Caco-2 (cell line): ENCODE data around the gene HDAC4. TPM values are rescaled to one million over a fixed set of nuclear protein-coding genes. Genes with fewer than 3 reads are reported as not detected.

ENCODE experiments used
- BruUV-seq: library from RNA; stranded (reverse); fragments of 400-500 nt; replicated peaks from 2 replicates; lab custom pipeline; 2021; lab: Mats Ljungman, UMichigan
- CTCF ChIA-PET: fragments of 300-600 bp; sonication (Branson Sonifier 250); formaldehyde crosslinking; loops from one replicate; lab custom pipeline; 2022; ENCODE audit warnings: antibody characterized with exemption; lab: Charles Lee
- POLR2A ChIA-PET: fragments of 300-600 bp; sonication (Branson Sonifier 250); formaldehyde crosslinking; loops from one replicate; lab custom pipeline; 2022; ENCODE audit warnings: antibody characterized with exemption; lab: Charles Lee
- DNase-seq, 2 experiments: peaks; one replicate each; pipeline versions ENCODE4 v3.0.0 to v3.0.0-alpha.2; 2020 to 2022
- H3K27me3 ChIP-seq: replicated peaks from 2 replicates; pipeline ENCODE4 v1.6.0; 2011; ENCODE audit warnings: low read length; ENCODE audit not compliant: control insufficient read depth, insufficient read depth
- H3K36me3 ChIP-seq: 2 replicates; pipeline ENCODE4 v1.5.1; 2011; ENCODE audit warnings: low read length; ENCODE audit not compliant: control insufficient read depth, insufficient read depth
- H3K4me1 ChIP-seq: fragments of 250-450 bp; sonication (Bioruptor Pico); 2 replicates; pipeline ENCODE4 v1.5.1; 2020; ENCODE audit warnings: mild to moderate bottlenecking
- H3K4me3 ChIP-seq: 2 replicates; pipeline ENCODE4 v1.5.1; 2011; ENCODE audit warnings: low read depth, mild to moderate bottlenecking, control low read depth, low read length
- H3K9me3 ChIP-seq: fragments of 250-450 bp; sonication (Bioruptor Pico); 2 replicates; pipeline ENCODE4 v1.5.1; 2020; ENCODE audit warnings: mild to moderate bottlenecking, moderate library complexity
- H3K27ac Mint-ChIP-seq: one replicate; pipeline ENCODE4 v1.8.0; 2022; ENCODE audit warnings: mixed read lengths; ENCODE audit not compliant: unreplicated experiment
- H3K27me3 Mint-ChIP-seq: one replicate; pipeline ENCODE4 v1.8.0; 2022; ENCODE audit warnings: mixed read lengths; ENCODE audit not compliant: insufficient read depth, unreplicated experiment
- H3K36me3 Mint-ChIP-seq: one replicate; pipeline ENCODE4 v1.8.0; 2022; ENCODE audit warnings: mild to moderate bottlenecking, mixed read lengths; ENCODE audit not compliant: insufficient read depth, unreplicated experiment
- H3K4me1 Mint-ChIP-seq: one replicate; pipeline ENCODE4 v1.8.0; 2022; ENCODE audit warnings: low read depth, mixed read lengths; ENCODE audit not compliant: unreplicated experiment
- H3K4me3 Mint-ChIP-seq: one replicate; pipeline ENCODE4 v1.8.0; 2022; ENCODE audit warnings: mild to moderate bottlenecking, moderate library complexity, mixed read lengths; ENCODE audit not compliant: unreplicated experiment
- H3K9me3 Mint-ChIP-seq: one replicate; pipeline ENCODE4 v1.8.0; 2022; ENCODE audit warnings: mixed read lengths; ENCODE audit not compliant: unreplicated experiment
- CTCF ChIP-seq, 2 experiments: fragments of 200-600 bp in 1 of 2; IDR thresholded peaks; 1 replicate in 1 of 2; 2 replicates in 1 of 2; pipeline versions ENCODE4 v1.5.1 to v1.8.0; 2011 to 2022; ENCODE audit warnings: antibody characterized with exemption in 1 of 2, control low read depth in 1 of 2, inconsistent platforms in 1 of 2, low read depth in 1 of 2, low read length in 1 of 2, mild to moderate bottlenecking in 1 of 2, moderate library complexity in 1 of 2; ENCODE audit not compliant: insufficient read depth in 1 of 2, severe bottlenecking in 1 of 2, unreplicated experiment in 1 of 2
- intact Hi-C: fragments of 100-400 bp; cut with micrococcal nuclease; formaldehyde crosslinking; loops from one replicate; pipeline ENCODE4 v1.10.0; 2022; ENCODE audit not compliant: unreplicated experiment
- total RNA-seq: library from RNA; stranded (reverse); gene quantifications from 2 replicates; pipeline ENCODE4 v1.2.3, GENCODE V29; 2022

The HDAC4 gene
- total RNA-seq, 1 experiment from 2014 or later, result 15.5 TPM

- Mint-ChIP-seq H3K36me3 (no peaks in the 10 kb centered on the region), H3K4me1 (no peaks in the 10 kb centered on the region), H3K9me3 (no peaks in the 10 kb centered on the region), H3K27ac (no peak overlapping the region), H3K4me3 (no peak overlapping the region), H3K27me3 (no peaks in the 10 kb centered on the region)
- no peaks in the 10 kb centered on the region for H3K9me3 ChIP-seq
- no peaks in the 10 kb centered on the region for H3K27me3 ChIP-seq
- POLR2A ChIA-PET, result no interaction called here
- no TSS peak for BruUV-seq
- no peak for DNase-seq
- TF ChIP-seq CTCF (IDR thresholded peaks at IDR 0.05; ENCODE audit: insufficient read depth in 1 of 2, low read depth in 1 of 2, low read length in 1 of 2, severe bottlenecking in 1 of 2, unreplicated experiment in 1 of 2), result no peak
- no peak overlapping the region for H3K4me3 ChIP-seq
- H3K36me3 ChIP-seq, result no peaks in the 10 kb centered on the region
- CTCF ChIA-PET, result no interaction called here
- intact Hi-C loops, result no loop called here
- H3K4me1 ChIP-seq, result no peaks in the 10 kb centered on the region
These were observed 242.0 kb downstream of the HDAC4 start for GRCh38 chr2:239158641-239159475.

GRCh38 chr2:239157771-239158170 lies 243.0 kb downstream of the HDAC4 start:
- H3K36me3 ChIP-seq, result no peaks in the 10 kb centered on the region

GRCh38 chr2:239157269-239157668 lies 243.6 kb downstream of the HDAC4 start:
- H3K9me3 Mint-ChIP-seq, result no peaks in the 10 kb centered on the region
- H3K27me3 Mint-ChIP-seq, result no peaks in the 10 kb centered on the region
- TF ChIP-seq CTCF (IDR thresholded peaks at IDR 0.05; ENCODE audit: insufficient read depth in 1 of 2, low read depth in 1 of 2, low read length in 1 of 2, severe bottlenecking in 1 of 2, unreplicated experiment in 1 of 2), result no peak
- no peaks in the 10 kb centered on the region for H3K4me1 Mint-ChIP-seq
- no peak overlapping the region for H3K27ac Mint-ChIP-seq
- no TSS peak for BruUV-seq
- intact Hi-C loops, result no loop called here
- H3K36me3 ChIP-seq, result no peaks in the 10 kb centered on the region
- H3K4me3 ChIP-seq, result no peak overlapping the region
- no peaks in the 10 kb centered on the region for H3K4me1 ChIP-seq
- no peaks in the 10 kb centered on the region for H3K36me3 Mint-ChIP-seq
- no peaks in the 10 kb centered on the region for H3K9me3 ChIP-seq
- no peak overlapping the region for H3K4me3 Mint-ChIP-seq
- ChIA-PET CTCF (interaction anchor here (0.6 kb wide), 1 partner anchor 57 kb away, joined by 3 read pairs; no protein-coding TSS in a partner anchor), POLR2A (no interaction called here)
- no peak for DNase-seq
- H3K27me3 ChIP-seq, result no peaks in the 10 kb centered on the region

More at GRCh38 chr2:239157771-239158170, 243.0 kb downstream of the HDAC4 start:
- Histone ChIP-seq H3K4me3 (no peak overlapping the region), H3K9me3 (no peaks in the 10 kb centered on the region), H3K4me1 (no peaks in the 10 kb centered on the region), H3K27me3 (no peaks in the 10 kb centered on the region)
- no peak for TF ChIP-seq CTCF (IDR thresholded peaks at IDR 0.05; ENCODE audit: insufficient read depth in 1 of 2, low read depth in 1 of 2, low read length in 1 of 2, severe bottlenecking in 1 of 2, unreplicated experiment in 1 of 2)
- ChIA-PET CTCF (no interaction called here), POLR2A (no interaction called here)
- H3K36me3 Mint-ChIP-seq, result no peaks in the 10 kb centered on the region
- H3K27me3 Mint-ChIP-seq, result no peaks in the 10 kb centered on the region
- H3K27ac Mint-ChIP-seq, result no peak overlapping the region
- no peaks in the 10 kb centered on the region for H3K4me1 Mint-ChIP-seq
- H3K4me3 Mint-ChIP-seq, result no peak overlapping the region
- intact Hi-C loops, result no loop called here
- no TSS peak for BruUV-seq
- peak; percentile 4 to 41 for DNase-seq
- no peaks in the 10 kb centered on the region for H3K9me3 Mint-ChIP-seq
